ENCODE results near the gene IQCF5. TPM values are rescaled to one million over a fixed set of nuclear protein-coding genes. Genes with fewer than 3 reads are reported as not detected.
"Not testable (repeated sequence)": the region's sequence is repeated elsewhere in the genome, so short reads cannot be mapped to it uniquely, and the experiment has no call there.

IQCF5 gene
- total and polyA plus RNA-seq, 4 donors, result not detected

DNA sequence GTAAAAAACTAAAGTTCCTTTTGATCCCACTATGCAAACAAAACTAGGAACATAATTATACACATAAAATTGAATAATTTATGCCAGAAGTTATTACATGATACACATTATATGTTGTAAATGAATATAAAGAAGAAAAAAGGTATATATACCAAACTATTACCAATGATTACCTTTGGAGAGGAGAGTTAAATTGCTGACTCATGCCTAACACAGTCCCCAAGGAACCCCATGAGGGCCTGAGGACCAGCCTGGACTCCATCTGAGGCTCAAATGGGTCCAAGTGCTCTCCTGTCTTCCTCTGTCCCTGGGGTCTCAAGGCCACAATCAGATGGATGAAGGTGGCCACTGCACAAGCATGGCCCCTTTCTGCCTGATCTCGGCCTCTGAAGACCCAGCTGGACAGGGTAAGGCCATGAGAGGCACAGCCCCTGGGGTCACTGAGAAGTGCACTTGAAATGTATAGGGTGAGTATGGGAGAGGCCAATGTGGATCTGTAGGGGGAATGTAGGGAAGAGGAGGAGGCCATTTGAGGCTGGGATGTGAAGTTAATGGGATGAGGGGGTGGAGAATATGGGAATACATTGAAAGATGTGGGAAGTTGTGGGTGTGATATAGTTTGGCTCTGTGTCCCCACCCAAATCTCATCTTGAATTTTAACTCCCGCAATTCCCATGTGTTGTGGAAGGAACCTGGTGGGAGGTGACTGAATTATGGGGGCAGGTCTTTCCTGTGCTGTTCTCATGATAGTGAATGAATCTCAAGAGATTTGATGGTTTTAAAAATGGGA lies 28.8 kb upstream of the IQCF5 start:
- WGBS, 2 donors, result 86 to 89% methylated on average over 2 of the region's 2 CpGs
- Histone ChIP-seq H3K27ac (ENCODE audit: low read depth in 1 of 2, low read length in 1 of 2) (no peak overlapping the region), H3K4me1 (ENCODE audit: control insufficient read depth in 5 of 5, insufficient read depth in 5 of 5, low read length in 5 of 5) (no peaks in the 10 kb centered on the region), H3K9ac (ENCODE audit: insufficient read depth in 1 of 2, low read length in 2 of 2) (no peak overlapping the region), H3K9me3 (ENCODE audit: control insufficient read depth in 4 of 4, insufficient read depth in 3 of 4, low read length in 3 of 4) (peaks cover 0 to 4% (median 0%) of the 10 kb centered on the region in 4 donors), H3K4me3 (no peak overlapping the region), H3K36me3 (ENCODE audit: control insufficient read depth in 4 of 4, insufficient read depth in 4 of 4, low read length in 4 of 4) (no peaks in the 10 kb centered on the region), H3K27me3 (ENCODE audit: control insufficient read depth in 3 of 3, insufficient read depth in 3 of 3, low read length in 2 of 3) (no peaks in the 10 kb centered on the region)
- TF ChIP-seq, protein P1, sequence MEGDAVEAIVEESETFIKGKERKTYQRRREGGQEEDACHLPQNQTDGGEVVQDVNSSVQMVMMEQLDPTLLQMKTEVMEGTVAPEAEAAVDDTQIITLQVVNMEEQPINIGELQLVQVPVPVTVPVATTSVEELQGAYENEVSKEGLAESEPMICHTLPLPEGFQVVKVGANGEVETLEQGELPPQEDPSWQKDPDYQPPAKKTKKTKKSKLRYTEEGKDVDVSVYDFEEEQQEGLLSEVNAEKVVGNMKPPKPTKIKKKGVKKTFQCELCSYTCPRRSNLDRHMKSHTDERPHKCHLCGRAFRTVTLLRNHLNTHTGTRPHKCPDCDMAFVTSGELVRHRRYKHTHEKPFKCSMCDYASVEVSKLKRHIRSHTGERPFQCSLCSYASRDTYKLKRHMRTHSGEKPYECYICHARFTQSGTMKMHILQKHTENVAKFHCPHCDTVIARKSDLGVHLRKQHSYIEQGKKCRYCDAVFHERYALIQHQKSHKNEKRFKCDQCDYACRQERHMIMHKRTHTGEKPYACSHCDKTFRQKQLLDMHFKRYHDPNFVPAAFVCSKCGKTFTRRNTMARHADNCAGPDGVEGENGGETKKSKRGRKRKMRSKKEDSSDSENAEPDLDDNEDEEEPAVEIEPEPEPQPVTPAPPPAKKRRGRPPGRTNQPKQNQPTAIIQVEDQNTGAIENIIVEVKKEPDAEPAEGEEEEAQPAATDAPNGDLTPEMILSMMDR (IDR thresholded peaks at IDR 0.05; ENCODE audit: control extremely low read depth, extremely low read depth), result no peak
- DNase-seq, result no peak
- ATAC-seq (ENCODE audit: insufficient read depth, low FRiP score), result no peak

DNA sequence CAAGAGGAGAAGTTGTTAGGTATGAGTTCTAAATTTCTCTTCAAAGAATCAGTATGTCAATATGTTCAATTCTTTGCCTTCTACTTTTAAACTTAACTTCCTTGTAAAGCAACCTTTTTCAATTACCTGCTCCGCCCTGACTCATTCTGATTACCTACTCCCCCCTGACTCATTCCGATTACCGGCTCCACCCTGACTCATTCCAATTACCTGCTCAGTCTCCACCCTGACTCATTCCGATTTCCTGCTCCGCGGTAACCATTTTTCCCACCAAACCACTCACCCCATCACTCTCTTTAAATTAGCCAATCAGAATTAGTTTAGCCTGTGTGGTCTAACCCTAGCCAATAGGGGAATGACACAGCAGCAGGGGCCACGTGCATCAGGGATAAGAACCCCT lies 27.0 kb upstream of the IQCF5 start:
- H3K4me1 ChIP-seq (ENCODE audit: control insufficient read depth in 5 of 5, insufficient read depth in 5 of 5, low read length in 5 of 5); ATAC-seq (ENCODE audit: insufficient read depth, low FRiP score); H3K4me3 ChIP-seq; DNase-seq; H3K27ac ChIP-seq (ENCODE audit: low read depth in 1 of 2, low read length in 1 of 2); H3K27me3 ChIP-seq (ENCODE audit: control insufficient read depth in 3 of 3, insufficient read depth in 3 of 3, low read length in 2 of 3); H3K9me3 ChIP-seq (ENCODE audit: control insufficient read depth in 4 of 4, insufficient read depth in 3 of 4, low read length in 3 of 4); H3K36me3 ChIP-seq (ENCODE audit: control insufficient read depth in 4 of 4, insufficient read depth in 4 of 4, low read length in 4 of 4); H3K9ac ChIP-seq (ENCODE audit: insufficient read depth in 1 of 2, low read length in 2 of 2): not testable (repeated sequence)
- WGBS, 2 donors, result 72 to 73% methylated on average over 6 of the region's 7 CpGs

DNA sequence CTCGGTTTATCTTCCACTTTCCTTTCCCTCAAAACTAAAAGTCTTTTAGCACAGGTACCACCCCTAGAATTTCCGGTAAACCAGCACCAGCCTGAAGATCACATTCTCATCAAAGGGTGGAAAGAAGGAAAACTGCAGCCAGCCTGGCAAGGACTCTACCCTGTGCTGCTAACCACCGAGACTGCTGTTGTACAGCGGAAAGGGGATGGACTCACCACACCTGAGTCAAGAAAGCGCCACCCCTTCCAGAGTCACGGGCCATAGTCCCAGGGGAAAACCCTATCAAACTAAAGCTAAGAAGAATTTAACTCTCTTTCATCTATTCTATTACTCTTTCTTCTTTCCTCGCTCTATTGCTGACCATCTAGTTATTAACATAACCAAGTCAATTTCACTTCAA lies 24.6 kb upstream of the IQCF5 start:
- not testable (repeated sequence) for H3K27me3 ChIP-seq (ENCODE audit: control insufficient read depth in 3 of 3, insufficient read depth in 3 of 3, low read length in 2 of 3); H3K9ac ChIP-seq (ENCODE audit: insufficient read depth in 1 of 2, low read length in 2 of 2); H3K4me1 ChIP-seq (ENCODE audit: control insufficient read depth in 5 of 5, insufficient read depth in 5 of 5, low read length in 5 of 5); H3K36me3 ChIP-seq (ENCODE audit: control insufficient read depth in 4 of 4, insufficient read depth in 4 of 4, low read length in 4 of 4); H3K4me3 ChIP-seq; H3K9me3 ChIP-seq (ENCODE audit: control insufficient read depth in 4 of 4, insufficient read depth in 3 of 4, low read length in 3 of 4); H3K27ac ChIP-seq (ENCODE audit: low read depth in 1 of 2, low read length in 1 of 2); ATAC-seq (ENCODE audit: insufficient read depth, low FRiP score); DNase-seq
- 77 to 86% methylated on average over 7 of the region's 7 CpGs for WGBS, 2 donors

DNA sequence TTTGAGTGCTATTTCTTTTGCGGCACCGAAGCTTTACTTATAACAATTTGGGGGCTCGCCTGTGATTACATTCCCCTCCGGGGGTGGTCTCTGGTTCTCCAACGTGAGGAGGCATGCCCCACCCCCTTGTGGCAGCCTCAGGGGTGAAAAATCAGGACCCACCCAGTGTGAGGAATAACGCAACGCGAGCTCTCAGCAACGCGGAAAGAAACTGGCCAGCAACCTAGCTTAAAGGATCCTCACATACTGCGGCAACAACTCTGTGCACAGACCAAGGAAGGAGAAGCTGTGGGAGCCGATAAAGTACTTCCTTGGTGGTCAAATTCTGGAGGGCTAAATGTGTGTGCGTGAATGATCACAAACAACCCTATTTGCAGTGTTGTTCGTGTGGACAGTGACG lies 22.0 kb upstream of the IQCF5 start:
- no peaks in the 10 kb centered on the region for H3K36me3 ChIP-seq (ENCODE audit: control insufficient read depth in 4 of 4, insufficient read depth in 4 of 4, low read length in 4 of 4)
- H3K4me3 ChIP-seq, result no peak overlapping the region
- DNase-seq, result no peak
- H3K4me1 ChIP-seq (ENCODE audit: control insufficient read depth in 5 of 5, insufficient read depth in 5 of 5, low read length in 5 of 5), result no peaks in the 10 kb centered on the region
- H3K27me3 ChIP-seq (ENCODE audit: control insufficient read depth in 3 of 3, insufficient read depth in 3 of 3, low read length in 2 of 3), result no peaks in the 10 kb centered on the region
- H3K9ac ChIP-seq (ENCODE audit: insufficient read depth in 1 of 2, low read length in 2 of 2), result no peak overlapping the region
- TF ChIP-seq, protein P1 (IDR thresholded peaks at IDR 0.05; ENCODE audit: control extremely low read depth, extremely low read depth), result no peak
- H3K27ac ChIP-seq (ENCODE audit: low read depth in 1 of 2, low read length in 1 of 2), result no peak overlapping the region
- no peak for ATAC-seq (ENCODE audit: insufficient read depth, low FRiP score)
- 85 to 87% methylated on average over 15 of the region's 15 CpGs for WGBS, 2 donors
- H3K9me3 ChIP-seq (ENCODE audit: control insufficient read depth in 4 of 4, insufficient read depth in 3 of 4, low read length in 3 of 4), result no peaks in the 10 kb centered on the region
